Lung microvascular endothelial cell (primary cell): ENCODE measurements around the gene FANCG. TPM values are rescaled to one million over a fixed set of nuclear protein-coding genes. Genes with fewer than 3 reads are reported as not detected.
A peak's percentile ranks its signal among the peaks of the same experiment; 100 is the strongest.

Experiments used
- DNase-seq, 2 donors: peaks; one replicate each; pipeline versions ENCODE4 v3.0.0 to v3.0.0-alpha.2; 2010; ENCODE audit warnings: low read depth in 2 of 2
- total RNA-seq: library from RNA; depleted of rRNA; stranded (reverse); fragments of >200 nt; gene quantifications from 2 replicates; pipeline ENCODE4 v1.2.1, GENCODE V29; 2014

Gene FANCG
- total RNA-seq, 1 donor from 2014 or later = 9.7 TPM

DNA sequence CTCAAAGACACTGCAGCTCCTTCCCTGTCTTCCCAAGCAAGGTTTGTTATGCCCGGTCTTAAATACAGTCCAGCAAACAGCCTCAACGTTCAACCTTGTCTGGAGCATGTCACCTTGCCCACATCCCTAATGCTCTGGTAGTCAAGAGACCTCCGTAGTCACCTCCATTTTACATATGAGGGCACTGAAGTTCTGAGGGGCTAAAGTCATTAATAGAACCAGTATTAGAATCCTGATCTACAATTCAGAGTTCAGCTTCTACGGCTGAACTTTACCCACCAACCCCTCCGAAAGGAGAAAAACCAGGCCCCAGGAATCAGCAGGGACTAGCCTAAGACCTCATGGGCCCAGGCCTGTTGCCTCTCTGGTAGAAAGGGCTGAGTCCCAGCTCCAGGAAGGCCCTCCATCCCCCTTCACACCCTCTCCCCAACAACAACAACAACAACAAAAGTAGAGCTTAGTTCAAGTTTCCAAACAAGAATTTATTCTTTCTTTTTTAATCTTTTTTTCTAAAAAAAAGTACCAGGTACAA, 24.0 kb upstream of the FANCG start:
- no peak for DNase-seq

DNA sequence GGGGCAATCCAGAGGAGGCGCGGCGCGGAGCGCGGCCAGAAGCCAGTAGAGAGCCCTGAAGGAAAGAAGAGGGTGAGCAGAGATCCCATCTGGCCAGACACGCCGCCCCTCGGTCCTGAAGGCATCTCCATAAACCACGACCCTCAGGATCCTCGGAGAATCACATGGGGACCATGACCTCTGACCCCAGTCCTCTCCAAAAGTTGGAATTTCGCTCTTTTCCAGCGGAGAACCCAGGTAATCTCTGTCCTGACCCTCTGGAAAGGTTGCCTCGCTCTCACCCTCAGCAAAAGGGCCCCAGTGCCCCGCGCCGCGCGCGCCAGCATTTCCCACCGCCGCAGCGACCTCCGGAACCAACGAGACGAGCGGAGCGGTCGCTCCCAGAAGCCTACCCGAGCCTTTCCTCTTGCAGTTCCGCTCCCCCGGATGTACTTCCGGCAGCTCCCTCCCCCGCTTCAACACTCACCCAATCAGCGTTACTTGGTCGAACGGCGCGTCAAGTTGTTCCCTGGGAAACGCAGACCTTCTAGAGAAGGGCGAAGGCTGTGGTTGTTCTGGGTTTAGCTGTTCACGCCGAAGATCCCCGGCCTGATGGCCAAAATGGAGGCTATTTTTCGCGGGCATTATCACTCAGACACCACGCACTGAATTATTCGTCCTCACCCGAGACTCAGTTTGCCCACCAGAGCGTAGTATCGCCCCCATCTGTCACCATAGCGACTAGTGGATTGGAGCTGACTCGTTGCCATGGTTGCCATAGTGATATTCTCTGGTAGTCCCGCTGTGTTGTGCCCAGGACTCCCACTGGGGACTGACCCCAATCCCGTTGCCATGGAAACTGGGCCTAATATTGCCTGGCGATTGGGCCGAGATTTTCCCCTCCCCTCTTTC, 23.3 kb upstream of the FANCG start, which contains the start of gene STOML2:
Gene STOML2 (minus strand): TSS at position 363 of the 891 bp plus-strand sequence. CDS start 37 bp downstream, at position 326.
- peak; percentile 97 to 98 for DNase-seq

DNA sequence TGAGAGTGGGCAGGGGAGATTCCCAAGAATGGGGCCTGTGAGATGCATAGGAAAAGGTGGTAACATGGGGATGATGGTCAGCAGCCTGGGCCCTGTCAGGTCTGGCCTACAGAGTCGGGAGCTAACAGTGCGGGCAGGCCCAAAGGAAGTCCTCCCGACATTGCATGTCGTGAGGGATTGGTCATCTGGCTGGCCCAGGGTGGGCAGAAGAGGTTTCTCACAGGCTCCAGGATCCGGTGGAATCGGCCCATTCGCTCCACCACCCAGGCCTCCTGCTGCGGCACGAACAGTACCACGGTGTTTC, 22.7 kb upstream of the FANCG start:
- peak; percentile 38 to 40 for DNase-seq

DNA sequence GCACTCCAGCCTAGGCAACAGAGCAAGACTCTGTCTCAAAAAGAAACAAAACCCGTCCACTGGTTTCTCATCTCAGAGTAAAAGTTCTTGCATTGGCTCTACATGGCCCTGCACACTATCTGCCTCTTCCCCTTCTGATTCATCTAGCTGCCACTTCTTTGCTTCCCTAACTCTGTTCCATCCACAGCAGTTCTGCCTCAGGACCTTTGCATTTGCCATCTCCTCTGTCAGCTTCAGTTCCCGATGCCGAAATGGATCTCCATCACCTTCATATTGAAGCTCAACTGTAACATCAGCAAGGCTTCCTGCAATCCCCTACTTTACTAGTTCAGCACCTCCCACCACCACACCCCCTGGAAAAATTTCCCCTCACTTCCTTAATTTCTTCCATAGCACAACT, 17.8 kb upstream of the FANCG start:
- DNase-seq = no peak

DNA sequence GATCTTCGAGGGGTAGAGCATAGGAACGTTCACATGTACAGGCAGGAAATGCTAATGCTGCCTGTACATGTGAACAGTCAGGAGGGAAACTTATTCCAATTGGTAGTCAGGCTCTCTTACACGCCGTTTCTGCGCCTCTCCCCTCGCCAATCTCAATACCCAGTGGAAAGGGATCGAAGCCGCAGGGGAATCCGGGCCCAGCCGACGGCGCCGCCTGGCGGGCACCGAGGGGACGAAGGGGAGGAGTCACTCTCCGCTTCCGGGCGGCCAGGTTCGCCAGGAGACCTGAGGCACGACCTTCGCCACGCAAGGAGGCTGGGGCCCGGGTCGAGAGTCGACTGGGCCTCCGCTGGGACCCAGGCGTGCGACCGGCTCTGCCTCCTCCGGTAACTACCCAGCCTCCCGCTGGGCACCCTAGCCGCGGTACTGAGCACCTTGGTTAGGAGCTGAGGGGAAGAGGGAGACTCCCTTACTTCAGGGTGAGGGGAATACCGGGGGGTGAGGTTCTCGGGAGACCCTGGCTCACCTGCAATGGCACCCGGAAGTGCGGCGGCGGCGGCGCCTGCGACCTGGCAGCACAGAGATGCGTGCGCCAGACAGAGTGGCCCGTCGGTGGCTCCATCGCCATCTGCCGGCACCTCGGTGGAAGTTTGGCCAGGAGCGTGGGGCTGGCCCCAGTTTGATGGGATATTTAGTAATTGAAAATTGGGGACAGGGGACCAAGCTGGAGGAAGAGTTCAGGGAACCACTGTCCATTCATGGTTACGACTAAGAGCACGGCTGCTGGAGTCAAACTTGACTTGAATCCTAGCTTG, 16.5 kb upstream of the FANCG start, which contains the start of gene PIGO:
Gene PIGO (minus strand): TSS at position 557 of the 815 bp plus-strand sequence. CDS start 1,026 bp downstream, outside the sequence.
- DNase-seq = peak; percentile 87 to 93

DNA sequence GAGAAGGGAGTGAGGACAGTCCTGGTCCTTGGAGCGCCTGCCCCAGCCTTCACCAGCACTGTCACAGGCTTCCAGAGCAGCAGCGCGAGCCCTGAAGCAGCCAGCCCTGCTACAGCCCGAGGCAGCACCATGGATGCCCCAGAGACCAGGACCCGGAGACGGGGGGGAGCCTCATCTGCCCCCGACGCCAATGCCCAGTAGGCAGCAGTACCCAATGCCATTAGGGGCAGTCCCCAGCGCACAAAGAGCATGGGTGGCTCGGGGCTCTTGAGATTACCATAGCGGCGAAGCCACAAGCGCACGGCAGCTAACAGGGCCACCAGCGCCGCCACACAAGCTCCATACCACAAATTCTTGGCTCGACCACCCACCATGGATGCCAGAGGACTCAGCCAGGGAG, 11.8 kb upstream of the FANCG start:
- DNase-seq = no peak

DNA sequence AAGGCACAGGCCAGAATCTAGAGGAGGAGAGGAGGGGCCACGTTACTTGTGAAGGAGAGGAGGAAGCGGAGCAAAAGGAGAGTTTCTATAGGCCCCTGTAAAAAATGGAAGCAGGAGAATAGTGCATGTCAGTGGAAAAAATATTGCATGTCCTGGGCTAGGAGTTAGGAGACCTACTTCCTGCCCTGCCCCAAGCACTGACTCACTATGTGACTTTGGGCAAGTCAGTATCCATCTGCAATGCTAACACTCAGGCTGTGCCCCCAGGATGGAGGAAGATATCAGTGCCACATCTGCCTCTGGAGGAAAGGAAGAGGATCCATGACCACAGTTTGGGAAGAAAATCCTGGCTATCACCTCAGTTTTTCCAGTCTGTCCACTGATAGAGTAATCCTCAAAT, 9.7 kb upstream of the FANCG start:
- no peak for DNase-seq

DNA sequence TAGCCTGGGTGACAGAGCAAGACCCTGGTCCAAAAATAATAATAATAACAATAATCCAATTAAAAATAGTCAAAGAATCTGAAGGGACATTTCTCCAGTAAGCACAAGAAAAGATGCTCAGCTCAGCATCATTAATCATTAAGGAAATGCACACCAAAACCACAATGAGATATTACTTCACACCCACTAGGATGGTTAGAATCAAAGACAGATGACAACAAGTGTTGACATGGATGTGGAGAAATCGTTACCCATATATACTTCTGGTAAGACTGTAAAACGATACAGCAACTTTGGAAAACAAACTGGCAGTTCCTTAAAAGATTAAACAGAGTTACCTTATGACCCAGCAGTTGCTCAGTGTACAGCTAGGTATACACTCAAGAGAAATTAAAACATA, 5.3 kb upstream of the FANCG start:
- no peak for DNase-seq

DNA sequence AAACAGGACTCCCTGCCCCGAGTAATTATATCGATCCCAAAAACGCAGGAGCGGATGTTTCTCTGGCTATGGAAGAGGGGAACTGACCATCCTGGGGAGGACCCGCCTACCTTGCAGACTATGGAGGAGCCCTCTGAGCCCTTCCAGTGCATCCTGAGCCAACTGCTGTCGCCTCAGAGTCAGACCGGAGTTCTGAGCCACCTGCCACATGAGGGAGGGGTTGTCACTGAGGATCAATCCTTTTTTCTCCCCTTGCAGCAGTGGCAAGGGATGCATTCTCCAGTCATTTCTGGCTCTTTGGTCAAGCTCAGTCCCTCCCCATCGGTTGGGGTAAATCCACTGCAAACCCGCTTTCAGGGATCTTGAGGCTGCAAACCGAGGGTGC, 709 bp downstream of the FANCG start:
- DNase-seq = no peak

DNA sequence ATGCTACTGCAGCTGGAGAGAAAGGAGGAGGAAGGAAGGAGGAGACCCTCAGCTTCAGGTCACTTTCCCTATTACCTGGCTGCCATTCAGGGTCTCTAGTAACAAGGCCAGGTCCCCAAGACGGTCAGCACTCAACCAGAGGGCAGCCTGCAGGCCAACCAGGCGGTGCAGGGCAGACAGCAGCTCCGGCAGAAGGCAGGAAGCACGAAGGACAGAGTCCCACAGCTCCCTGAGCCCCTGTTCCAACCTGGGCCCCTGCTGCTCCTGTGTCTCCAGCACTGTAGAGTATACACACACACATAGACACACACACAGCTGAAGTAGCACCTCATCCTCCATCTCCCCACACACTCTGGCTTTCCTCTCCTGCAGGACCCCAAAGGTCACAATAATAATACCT, 1.7 kb downstream of the FANCG start:
- DNase-seq = no peak

DNA sequence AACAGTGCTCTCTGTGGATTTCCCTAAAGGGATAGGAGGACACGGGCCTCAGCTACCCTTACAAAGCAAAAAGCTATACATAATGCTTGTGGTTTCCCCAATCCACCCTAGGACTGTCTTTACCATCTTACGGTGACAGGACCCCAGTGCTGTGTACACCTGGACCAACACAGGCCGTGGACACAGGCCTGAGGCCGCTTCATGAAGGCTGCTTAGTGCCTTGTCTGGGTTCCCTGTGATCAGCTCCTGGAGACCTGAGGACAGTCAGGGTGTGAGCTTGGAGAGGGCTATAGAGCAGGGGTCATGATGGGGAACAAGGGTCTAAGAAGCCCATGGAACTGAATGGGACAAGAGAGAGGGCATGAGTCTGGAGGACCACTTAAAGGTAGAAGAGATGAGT, 2.9 kb downstream of the FANCG start:
- no peak for DNase-seq

DNA sequence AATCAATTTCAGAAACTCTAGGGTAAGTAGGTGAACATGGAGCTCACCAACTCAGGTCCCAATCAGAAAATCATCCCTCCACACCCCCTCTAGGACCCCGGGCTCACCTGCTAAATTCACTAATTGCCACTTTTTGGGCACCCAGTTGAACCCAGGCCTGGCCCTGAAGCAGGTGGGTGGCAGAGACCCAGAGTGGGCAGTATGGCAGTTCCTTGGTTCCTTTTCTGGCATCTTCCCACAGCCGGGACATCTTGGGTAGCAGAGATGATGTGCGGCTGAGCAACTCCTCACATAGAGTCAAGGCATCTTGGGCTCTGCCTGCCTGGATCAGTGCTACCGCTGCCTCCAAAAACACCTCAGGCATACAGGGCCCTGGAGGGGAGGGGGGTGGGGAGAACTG, 4.4 kb downstream of the FANCG start:
- DNase-seq = no peak

DNA sequence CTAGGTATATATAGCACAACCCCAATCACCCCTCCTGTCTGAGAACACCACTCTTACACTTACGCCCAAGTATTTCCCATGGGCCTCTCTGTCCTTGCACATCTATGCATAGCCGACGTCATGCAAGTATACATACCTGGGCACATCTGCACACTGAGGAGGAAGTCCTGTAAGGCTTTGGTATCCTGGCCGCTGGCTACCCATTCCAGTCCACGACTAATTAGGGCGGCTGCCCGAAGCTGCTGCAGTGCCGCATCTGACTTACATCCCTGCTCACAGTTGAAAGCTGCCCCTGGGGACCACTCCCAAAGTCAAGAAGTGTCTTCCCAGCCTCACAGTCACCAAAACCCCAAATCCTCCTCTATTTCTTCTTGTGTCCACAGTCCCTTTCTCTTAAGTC, 5.0 kb downstream of the FANCG start:
- DNase-seq = no peak

DNA sequence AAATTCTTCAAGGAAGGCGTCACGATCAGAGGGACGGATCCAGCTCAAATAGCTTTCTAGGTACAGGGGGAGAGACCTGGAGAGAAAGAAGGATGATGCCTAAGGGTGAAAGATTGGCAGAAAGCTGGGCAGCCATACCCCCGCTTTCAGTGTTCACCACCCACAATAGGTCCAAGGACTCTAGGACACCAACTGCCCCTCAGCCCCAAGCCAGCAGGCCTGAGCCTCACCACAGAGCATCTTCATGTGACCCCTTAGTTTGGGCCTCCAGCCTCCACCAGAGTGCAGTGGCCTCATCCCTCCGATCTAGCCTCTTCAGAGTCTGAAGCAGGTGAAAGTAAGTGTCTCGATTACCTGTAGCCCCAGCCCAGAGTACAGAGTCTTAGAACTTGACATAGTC, 5.6 kb downstream of the FANCG start:
- no peak for DNase-seq

DNA sequence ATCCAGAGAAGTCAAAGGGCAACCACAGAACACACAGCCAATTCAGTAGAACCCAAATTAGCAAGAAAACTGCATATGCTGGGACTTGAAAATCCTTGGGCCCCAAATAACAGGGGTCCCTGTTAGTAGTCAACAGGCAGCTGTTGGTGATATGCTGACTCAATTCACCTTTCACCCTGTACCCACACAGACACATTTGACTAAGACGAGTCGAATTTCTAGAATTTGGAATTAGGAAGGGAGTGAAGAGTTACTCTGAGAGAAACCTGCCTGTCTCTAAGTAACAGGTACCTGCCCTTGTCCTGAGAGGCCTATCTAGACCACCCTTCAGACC, 6.5 kb downstream of the FANCG start:
- DNase-seq = no peak

DNA sequence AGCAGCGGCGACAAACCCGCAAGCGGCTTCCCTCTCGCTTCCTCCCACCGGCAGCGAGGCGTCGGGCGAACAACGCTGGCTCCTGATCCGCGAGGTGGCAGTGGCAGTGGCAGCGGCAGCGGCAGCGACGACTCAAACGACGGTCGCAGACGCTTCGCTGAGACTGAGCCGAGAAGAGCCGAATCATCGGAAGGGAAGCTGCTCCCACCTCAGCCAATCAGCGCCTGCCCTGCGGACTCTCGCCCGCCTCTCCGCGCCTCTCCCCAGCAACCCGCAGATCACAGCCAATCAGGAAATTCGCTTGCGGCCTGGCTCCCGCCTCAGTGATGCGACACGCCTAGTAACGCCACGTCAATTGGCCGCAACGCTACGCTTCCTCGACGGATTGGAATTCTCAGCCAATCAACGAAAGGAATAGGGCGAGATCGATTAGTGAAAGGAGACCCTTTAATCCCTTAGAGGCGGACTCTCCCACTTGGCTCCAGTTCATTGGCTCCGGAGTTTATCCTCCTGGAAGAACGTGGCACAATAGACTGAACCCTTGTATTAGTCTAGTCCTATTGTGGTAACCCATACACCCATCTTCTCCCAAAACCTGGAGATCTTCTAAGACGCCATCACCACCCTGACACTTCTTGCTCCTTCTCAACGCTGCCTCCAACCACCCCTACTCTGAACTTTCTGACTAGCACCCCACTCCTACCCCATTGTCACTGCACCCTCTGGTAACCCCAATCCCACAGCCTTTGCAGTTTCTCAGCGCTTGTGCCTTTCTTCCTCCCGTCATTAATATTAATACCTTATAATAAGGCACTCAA, 7.1 kb downstream of the FANCG start, which contains the start of gene VCP:
Gene VCP (minus strand): TSS at position 165 of the 818 bp plus-strand sequence. CDS start 272 bp downstream, outside the sequence.
- DNase-seq = peak; percentile 99 to 100

DNA sequence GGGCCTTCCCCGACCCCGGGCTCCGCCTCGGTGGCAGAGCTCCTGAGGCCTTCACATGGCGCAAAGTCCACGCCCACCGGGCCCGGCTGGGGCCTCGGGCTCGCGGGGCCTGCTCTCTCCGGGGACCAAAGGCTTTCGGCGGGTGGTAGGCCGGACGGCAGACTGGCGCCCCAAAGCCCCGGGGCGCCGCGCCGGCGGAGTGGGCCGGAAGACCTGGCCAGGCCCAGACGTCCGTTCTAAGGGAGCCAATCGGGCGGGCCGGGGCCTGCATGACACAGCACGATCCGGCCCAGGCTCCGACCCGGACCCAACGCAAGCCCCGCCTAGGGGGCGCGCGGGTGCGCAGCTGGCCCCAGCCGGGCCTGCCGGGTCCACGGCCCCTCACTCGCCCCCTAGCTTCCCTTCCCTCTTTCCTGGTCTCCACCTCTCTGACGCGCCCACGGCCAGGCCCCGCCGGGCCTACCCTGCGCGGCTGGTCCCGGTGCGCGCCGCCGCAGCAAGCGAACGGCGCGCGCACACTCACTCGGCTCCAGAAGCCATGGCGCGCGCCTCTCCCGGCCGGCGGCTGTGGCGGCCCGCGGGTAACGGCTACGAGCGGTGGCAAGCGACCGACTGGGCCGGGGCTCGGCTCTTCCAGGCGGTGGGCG, 7.8 kb downstream of the FANCG start:
- DNase-seq = peak; percentile 89 to 92

DNA sequence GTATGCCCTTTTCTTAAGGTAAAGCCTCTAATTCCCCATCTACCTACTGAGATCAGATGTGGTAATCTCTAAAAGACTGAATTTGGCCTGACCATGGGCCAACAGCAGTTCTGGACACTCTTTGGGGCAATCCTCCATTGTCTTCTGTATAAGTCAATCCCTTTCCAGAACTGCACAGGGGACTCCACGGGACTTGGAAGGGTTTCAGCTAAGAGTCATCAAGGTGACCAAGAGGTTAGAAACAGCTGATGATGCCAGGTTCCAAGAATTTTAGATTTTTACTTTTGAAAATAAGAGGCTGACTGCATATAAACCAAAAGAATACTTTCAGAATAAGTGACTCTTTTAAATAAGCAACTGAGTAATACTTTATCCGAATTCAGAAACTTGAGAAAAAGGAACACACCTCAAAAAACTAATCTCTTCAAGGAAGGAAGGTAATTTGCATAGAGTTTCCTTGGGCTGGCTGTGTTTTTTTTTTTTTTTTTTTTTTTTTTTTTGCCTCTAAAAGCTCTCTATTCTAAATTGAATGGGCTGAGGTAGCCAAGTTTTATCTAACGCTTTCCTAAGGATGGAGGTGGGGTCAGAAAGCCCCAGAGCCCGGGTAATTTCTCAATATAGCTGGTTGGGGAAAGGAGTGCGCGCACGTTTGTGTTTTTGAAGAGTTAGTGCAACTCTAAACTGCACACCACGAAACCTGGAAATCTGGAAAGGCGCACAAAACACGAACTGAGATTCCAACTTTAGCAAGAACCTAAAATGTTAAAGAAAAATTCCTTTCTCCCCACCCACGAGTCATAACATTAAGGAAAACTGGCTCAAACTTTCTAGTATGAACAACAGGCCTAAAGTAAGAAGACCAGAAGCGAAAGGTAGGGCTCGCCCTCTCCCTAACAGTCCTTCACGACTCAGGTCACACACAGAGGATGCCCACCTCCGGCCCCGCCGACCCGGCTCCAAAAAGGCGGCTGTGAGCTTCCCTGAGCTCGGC, 8.6 kb downstream of the FANCG start:
- peak; percentile 17 to 47 for DNase-seq

DNA sequence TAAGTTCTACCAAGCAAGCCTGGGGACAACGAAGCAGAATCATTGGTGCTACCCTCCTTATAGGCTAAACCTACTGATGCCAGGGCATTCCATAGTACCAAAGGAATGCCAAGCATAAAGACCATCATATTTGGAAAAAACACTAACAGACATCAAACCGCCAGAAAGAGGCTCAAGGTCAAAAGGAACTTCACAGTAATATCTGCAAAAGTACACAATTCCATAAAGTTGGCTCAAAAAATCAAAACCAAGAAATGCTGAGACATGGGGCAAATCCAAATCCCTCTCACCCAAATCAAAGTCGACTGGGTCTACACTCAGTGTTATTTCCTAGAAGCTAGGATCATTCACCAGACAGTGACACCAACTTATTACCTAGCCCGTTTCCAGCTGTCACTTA, 10.7 kb downstream of the FANCG start:
- no peak for DNase-seq

DNA sequence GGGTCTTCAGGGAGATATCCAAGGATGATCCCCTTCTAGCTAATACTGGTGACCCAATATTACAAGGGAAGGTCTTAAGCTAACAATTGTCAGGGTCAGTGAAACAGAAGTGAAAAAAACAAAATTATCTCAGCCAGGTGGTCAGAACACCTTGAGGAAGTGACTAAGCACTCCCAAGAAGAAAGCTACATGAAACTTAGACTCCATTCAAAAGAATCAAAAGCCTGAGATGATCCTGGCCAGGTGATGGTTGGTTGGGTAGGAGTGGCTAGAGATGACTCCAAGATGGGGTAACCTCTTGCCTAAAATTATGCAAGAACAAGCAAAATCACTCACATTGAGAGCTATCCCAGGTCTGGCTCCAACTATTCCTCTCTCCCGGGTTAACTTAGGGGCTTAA, 12.7 kb downstream of the FANCG start:
- no peak for DNase-seq
